ENCODE data around the gene LBX1.

Gene LBX1

GRCh38 chr10:101236376-101237080 is 7.3 kb upstream of the LBX1 start:
- TF ChIP-seq GATA3 (IDR thresholded peaks at IDR 0.05; ENCODE audit: low read depth, low read length) (no peak), GATA2 (IDR thresholded peaks at IDR 0.05; ENCODE audit: low read depth, low read length) (no peak)

GRCh38 chr10:101235766-101236165 is 6.5 kb upstream of the LBX1 start:
- TF ChIP-seq GATA3 (IDR thresholded peaks at IDR 0.05; ENCODE audit: low read depth, low read length), result no peak
- TF ChIP-seq GATA2 (IDR thresholded peaks at IDR 0.05; ENCODE audit: low read depth, low read length), result no peak

GRCh38 chr10:101234333-101234732 is 5.1 kb upstream of the LBX1 start:
- TF ChIP-seq GATA3 (IDR thresholded peaks at IDR 0.05; ENCODE audit: low read depth, low read length) (no peak), GATA2 (IDR thresholded peaks at IDR 0.05; ENCODE audit: low read depth, low read length) (no peak)

- no peak for TF ChIP-seq GATA2 (IDR thresholded peaks at IDR 0.05; ENCODE audit: low read depth, low read length)
- no peak for TF ChIP-seq GATA3 (IDR thresholded peaks at IDR 0.05; ENCODE audit: low read depth, low read length)
Measured at GRCh38 chr10:101233863-101234262, 4.6 kb upstream of the LBX1 start.

GRCh38 chr10:101233443-101233842 is 4.2 kb upstream of the LBX1 start:
- TF ChIP-seq GATA3 (IDR thresholded peaks at IDR 0.05; ENCODE audit: low read depth, low read length) (no peak), GATA2 (IDR thresholded peaks at IDR 0.05; ENCODE audit: low read depth, low read length) (no peak)

GRCh38 chr10:101231912-101232689 is 2.8 kb upstream of the LBX1 start:
- TF ChIP-seq GATA3 (IDR thresholded peaks at IDR 0.05; ENCODE audit: low read depth, low read length), result no peak
- no peak for TF ChIP-seq GATA2 (IDR thresholded peaks at IDR 0.05; ENCODE audit: low read depth, low read length)

- TF ChIP-seq GATA2 (IDR thresholded peaks at IDR 0.05; ENCODE audit: low read depth, low read length) (no peak), GATA3 (IDR thresholded peaks at IDR 0.05; ENCODE audit: low read depth, low read length) (no peak)
Measured at GRCh38 chr10:101231092-101231491, 1.8 kb upstream of the LBX1 start.

- no peak for TF ChIP-seq GATA2 (IDR thresholded peaks at IDR 0.05; ENCODE audit: low read depth, low read length)
- no peak for TF ChIP-seq GATA3 (IDR thresholded peaks at IDR 0.05; ENCODE audit: low read depth, low read length)
Measured at GRCh38 chr10:101230183-101230917, 1.1 kb upstream of the LBX1 start.

- TF ChIP-seq GATA2 (IDR thresholded peaks at IDR 0.05; ENCODE audit: low read depth, low read length) (no peak), GATA3 (IDR thresholded peaks at IDR 0.05; ENCODE audit: low read depth, low read length) (no peak)
Measured at GRCh38 chr10:101228966-101229265, 347 bp downstream of the LBX1 start.

- TF ChIP-seq GATA3 (IDR thresholded peaks at IDR 0.05; ENCODE audit: low read depth, low read length) (no peak), GATA2 (IDR thresholded peaks at IDR 0.05; ENCODE audit: low read depth, low read length) (no peak)
Measured at GRCh38 chr10:101228153-101228965, 904 bp downstream of the LBX1 start.

- TF ChIP-seq GATA3 (IDR thresholded peaks at IDR 0.05; ENCODE audit: low read depth, low read length) (no peak), GATA2 (IDR thresholded peaks at IDR 0.05; ENCODE audit: low read depth, low read length) (no peak)
Measured at GRCh38 chr10:101227429-101228152, 1.7 kb downstream of the LBX1 start.

- TF ChIP-seq GATA3 (IDR thresholded peaks at IDR 0.05; ENCODE audit: low read depth, low read length), result no peak
- no peak for TF ChIP-seq GATA2 (IDR thresholded peaks at IDR 0.05; ENCODE audit: low read depth, low read length)
Measured at GRCh38 chr10:101226491-101227428, 2.5 kb downstream of the LBX1 start.
